ENCODE results near the gene AGAP1.

AGAP1 gene

DNA sequence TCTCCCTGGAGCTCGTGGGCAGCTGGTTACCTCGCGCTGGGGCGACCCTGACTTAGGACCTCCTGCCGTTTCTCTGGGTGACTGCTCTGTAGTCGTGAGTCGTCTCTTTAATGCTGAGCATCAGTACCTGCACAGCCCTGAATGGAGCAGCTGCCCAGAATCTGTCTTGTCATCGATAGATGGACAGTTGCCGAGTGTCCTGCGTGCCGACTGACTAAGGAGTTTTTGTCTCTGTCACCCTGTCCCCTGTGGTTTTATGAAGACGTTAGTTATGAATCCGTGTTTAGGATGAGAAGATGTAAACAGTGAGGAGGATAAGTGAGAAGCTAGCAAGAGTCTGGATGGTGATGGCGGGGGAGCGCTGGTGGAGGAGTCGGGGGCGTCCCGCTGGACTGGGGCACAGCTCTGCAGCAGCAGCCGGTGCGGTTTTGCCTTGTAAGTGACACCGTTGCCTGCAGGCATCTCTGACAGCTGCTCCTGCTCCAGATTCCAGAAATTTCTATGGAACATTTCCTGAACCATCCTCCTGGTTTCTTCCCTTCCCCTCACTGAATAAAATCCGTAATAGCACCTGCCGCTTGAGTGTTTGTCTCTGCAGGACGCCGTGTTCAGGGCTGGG, 13.3 kb downstream of the AGAP1 start:
- FAIRE-seq: no peak
- no peak for DNase-seq (ENCODE audit: insufficient read length, low spot score)

DNA sequence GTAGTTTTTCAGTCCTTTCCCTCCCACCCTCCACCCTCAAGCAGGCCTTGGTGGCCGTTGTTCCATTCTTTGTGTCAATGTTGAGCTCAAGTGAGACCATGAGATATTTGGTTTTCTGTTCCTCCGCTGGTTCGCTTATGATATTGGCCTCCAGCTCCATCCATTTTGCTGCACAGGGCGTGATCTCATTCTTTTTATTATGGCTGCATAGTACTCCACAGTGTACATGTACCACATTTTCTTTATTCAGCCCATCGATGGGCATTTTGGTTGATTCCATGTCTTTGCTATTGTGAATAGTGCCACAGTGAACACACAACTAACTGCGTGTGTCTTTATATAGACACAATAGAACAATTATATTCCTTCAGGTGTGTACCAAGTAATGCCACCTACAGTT, 14.1 kb downstream of the AGAP1 start:
- FAIRE-seq: no peak
- no peak for DNase-seq (ENCODE audit: insufficient read length, low spot score)

DNA sequence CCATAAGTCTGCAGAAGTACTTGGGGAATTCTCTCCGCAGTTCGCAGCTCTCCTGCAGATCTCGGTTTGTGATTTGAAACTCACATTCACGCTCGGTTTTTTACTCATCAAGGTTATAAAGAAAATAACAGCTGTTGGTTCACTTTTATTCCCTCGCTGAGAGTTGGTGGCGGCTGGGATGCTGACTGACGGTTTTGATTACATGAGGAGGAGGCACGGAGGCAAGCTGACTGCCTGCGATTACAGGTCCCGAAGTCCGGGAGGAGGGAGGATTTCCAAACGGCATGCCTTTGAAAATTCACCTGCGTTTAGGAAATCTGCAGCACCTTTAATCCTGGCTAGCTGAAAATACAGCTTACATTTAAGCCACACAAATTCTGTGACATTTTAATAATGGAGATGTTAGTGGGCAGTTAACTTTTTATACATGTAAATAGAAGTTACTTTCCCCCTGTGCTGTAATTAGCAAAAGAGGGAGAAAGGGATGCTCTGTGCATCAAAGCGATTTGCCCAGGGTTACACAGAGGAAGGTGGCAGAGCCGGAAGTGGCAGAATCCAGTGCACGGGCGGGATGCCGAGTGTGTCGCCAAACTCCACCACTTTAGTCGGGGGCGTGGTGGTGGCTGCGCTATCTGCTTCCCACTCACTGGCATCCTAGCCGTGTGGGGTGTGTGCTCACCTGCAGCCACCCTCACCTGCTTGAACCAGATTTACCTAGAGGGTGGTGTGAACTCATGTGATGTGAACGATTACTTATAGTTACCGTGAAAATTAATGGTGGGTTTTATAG, 14.7 kb downstream of the AGAP1 start:
- FAIRE-seq (no peak), DNase-seq (ENCODE audit: insufficient read length, low spot score) (no peak)

DNA sequence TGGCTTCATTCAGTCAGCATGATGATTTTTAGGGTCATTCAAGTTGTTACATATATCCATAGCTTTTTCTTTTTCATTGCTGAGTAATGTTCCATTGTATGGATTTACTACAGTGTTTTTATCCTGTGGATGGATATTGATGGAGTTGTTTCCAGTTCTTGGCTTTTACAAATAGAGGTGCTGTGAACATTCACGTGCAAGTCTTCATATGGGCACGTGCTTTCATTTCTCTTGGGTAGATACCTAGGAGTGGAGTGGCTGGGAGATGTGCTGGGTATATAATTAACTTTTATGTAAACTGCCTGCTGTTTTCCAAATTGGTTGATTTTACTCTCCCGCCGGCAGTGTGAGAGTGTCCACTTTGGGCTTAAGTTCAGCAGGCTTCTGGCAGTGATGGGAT, 16.5 kb downstream of the AGAP1 start:
- DNase-seq (ENCODE audit: insufficient read length, low spot score) (no peak), FAIRE-seq (no peak)

DNA sequence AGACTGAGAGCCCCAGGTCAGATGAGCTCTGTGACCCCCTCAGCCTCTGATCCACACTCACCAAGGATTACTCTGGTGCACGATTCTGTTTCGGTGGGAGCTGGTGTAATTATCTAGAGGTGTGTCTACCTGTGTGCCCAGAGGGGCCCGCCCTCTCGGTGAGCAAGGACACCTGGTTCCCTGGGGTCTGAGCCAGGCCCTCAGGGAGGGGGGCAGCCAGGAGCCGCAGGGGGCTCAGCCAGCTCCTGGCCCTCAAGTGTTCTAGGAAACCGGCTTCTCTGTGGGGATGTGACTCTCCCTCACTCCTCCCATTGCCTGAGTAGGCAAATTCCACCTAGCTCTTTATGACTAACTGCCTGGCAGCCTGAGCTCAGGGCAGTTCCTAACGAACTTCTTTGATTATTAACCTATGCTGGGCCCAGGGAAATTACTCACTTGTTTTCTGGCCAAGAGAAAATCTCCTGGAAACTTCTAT, 17.4 kb downstream of the AGAP1 start:
- DNase-seq (ENCODE audit: insufficient read length, low spot score) (peak; percentile 74), FAIRE-seq (no peak)

DNA sequence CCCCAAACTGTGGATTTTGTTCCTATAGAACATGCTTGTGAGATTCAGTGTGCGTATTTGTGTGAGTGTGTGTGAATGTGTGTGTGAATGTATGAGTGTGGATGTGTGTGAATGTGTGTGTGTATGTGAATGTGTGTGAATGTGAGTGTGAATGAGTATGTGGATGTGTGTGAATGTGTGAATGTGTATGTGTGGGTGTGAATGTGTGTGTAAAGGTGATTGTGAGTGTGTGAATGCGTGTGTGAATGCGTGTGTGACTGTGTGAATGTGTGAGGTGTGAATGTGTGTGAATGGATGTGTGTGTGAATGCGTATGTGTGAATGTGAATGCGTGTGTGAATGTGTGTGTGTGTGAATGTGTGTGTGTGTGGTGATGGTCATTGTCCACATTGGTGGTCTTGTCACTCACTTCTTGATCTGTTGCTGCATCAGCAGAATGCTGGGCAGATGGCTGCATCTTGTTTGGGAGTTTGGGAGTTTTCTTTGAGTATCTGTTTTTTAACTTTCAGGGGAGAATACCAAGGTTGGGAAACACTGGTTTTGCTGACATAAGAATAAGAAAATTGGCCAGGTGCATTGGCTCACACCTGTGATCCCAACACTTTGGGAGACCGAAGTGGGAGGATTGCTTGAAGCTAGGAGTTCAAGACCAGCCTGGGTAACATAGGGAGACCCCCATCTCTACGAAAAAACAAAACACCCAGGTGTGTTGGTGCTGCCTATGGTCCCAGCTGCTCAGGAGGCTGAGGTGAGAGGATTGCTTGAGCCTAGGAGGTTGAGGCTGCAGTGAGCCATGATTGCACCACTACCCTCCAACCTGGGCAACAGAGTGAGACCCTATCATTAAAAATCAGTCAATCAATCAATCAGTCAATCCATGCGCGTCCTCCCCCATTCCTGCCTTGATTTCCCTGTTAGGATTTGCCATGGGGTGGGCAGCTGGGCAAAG, 18.2 kb downstream of the AGAP1 start:
- FAIRE-seq (peak; percentile 91), DNase-seq (ENCODE audit: insufficient read length, low spot score) (no peak)

DNA sequence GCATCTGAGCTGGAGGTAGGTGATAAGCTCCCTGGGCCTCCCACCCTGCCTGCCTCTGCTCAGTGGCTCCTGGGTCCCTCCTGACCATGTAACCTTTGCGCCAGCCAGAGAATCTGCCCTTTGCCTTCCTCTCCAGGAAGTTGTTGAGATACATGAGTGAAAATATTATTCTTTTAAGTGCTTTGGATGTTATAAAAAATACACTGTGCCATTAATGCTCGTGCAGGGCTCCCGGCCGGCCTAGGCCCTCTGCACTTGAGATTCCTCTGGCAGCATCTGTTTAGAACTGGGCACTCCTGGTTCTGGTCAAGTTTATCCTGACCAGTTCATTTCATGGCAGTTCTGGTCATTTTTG, 18.8 kb downstream of the AGAP1 start:
- FAIRE-seq: no peak
- DNase-seq (ENCODE audit: insufficient read length, low spot score): no peak

DNA sequence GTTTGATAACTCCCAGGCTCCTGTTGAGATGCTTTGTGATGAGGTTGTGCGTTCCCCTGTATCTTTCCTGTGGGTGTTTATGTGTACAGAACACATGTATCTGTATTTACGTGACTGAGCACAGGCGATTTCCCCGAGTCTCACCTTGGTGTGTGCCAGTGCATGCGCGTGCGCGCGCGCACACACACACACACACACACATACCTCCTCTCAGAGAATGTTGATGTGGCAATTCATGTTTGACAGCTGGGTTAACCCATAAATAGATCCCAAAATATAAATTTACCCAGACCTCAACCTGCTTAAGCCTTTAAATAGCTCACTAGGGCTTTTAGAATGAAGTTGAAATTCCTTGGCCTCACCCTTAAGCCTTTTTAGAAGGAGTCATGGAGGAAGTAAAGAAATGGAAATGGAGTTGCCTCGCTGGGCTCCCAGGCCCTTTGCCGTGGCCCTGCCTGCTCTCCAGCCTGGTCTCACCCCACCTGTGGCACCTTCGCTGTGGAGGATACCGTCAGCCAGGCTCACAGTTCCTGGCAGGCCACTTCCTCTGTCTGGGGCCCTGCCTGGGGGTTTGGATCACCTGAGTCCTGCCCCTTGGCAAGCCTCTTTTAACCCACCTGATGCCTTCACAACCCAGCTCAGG, 20.3 kb downstream of the AGAP1 start:
- DNase-seq (ENCODE audit: insufficient read length, low spot score) (no peak), FAIRE-seq (no peak)

DNA sequence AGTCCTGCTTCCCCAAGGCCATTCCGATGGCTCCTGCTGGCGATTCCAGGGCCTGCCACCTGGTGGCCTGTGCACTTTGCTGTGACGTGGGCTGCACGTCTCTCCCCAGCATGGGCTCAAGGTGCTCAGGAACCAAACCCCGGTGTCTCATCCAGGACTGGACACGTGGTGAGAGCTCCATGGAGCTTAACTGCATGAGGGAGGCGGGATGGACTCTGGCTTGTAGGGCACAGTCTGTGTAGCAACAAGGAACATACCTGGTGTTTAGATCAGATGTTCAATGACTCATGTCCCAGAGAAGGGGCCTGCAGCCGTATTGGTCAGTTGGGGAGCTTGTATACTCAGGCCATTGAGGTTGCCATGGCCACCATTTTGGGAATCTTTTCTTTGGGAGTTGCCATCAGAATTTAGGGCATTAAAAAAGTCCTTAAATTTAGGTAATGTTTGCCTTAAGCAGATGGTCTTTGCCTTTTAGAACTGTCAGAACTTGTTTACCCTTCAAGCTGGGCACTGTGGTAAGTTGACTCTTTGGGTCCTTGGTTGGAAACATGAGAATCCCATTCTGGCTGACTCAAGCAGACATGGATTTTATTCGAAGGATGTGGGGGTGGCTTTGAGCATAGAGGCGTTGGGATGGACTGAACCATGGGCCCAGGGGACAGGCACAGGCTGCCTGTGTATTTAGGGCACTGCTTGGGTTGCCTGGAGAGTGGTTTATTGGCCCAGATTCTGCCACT, 21.0 kb downstream of the AGAP1 start:
- FAIRE-seq (no peak), DNase-seq (ENCODE audit: insufficient read length, low spot score) (no peak)

DNA sequence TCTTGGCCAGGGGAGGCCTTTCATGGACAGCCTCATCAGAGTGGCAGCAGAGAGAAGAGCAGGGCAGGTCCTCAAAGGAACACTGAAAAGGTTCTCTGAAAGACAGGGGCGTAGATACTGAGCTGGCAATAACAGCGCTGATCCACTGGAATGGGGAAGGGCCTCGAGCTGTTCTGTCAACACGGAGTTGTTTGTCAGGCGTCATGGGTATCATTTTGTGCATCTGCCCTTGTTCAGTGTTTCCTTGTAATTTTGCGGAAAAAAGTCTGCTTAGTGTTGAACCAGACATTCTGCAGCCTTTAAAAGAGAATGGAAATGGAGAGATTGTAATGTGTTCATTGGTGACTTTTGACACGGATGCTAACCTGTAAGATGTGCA, 21.5 kb downstream of the AGAP1 start:
- DNase-seq (ENCODE audit: insufficient read length, low spot score) (no peak), FAIRE-seq (no peak)

DNA sequence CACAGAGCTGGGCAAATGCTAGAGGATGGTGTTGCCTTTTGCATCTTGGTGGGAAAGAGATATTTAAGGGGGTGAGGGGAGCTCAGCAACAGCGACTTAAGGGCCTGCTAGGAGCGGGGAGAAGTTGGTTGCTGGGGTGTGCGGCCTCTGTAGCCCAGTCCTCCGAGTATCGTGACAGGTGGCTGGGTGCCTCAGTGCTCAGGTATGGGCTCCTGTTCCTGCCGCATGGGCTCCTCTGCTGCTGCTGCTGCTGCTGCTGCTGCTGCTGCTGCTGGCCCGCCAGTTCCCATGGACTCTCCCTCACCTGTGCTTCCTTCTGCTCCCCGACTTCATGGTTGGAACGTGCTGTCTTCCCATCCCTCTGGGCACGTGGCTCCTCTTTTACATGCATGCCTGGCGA, 22.0 kb downstream of the AGAP1 start:
- DNase-seq (ENCODE audit: insufficient read length, low spot score): no peak
- no peak for FAIRE-seq

DNA sequence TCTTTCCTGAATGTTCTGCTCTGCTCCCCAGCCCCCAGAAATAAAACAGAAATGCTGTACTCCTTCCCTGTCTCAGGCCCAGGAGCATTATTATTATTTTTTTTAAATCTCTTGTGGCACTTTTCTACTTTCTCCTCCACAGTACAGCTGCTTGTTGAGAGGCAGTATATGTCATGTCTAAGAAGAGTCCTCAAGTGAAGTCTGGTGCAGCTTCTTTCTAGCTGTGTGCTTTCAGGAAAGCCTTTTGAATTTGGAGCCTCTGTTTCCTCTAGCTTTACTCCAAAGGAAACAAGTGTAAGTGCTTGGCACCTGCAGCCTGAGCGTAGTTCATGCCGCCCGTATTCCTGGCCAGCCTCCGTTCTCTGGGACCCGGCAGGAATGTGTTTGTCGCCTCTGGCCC, 22.4 kb downstream of the AGAP1 start:
- FAIRE-seq: no peak

DNA sequence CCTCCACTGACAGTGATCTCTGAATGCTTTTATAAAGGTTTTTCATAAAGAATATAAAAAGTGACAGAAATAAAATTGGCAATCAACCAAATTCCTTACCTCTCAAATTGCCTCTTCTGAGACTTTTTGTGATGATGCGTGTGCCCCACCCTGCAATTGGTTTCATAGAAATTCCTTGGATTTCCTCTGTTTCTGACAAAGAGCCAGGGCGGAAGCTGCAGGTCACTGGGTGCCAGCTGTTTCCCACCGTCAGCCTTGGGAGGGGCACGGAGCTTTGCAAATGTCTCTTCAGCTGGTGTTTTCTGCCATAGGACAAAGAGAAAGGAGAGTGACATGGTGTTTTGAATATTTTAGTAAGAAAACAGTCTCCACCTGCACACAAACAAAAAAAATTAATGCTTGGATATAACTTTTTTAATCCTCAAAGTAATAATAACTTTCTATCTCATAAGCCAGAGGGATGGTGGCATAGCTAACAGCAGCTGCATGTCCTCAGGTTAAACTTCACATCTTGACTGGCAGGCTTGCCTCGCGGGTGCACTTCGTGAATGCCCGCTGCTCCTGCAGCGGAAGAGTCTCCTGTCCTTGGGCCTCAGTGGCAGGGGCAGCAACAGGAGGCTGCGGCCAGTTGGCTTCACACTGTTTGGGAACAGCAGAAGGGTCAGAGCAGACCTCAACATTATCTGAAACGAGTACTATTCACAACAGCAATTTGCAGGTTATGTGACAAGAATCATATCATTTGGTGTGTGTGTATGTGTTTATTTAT, 24.7 kb downstream of the AGAP1 start:
- no peak for DNase-seq (ENCODE audit: insufficient read length, low spot score)
- FAIRE-seq: peak; percentile 26

More for the DNA sequence above, 22.4 kb downstream of the AGAP1 start:
- no peak for DNase-seq (ENCODE audit: insufficient read length, low spot score)

DNA sequence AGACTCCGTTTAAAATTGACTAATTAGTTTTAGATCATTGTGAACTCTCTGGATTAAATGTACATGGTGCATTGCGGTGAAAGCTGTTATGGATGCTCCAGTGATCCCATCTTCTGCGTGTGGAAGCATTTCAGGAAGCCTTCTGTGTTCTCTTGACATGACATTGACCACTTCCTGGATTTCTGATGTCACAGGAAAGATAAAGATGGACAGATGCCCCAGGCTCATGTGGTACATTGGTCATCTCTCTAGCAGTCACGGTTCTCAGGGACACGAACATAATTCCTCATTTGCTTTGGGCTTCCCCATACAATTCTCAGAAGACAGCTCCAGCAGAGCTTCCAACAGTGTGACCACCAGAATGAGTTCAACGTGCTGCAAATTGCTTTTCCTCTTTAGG, 26.9 kb downstream of the AGAP1 start:
- DNase-seq (ENCODE audit: insufficient read length, low spot score): no peak
- no peak for FAIRE-seq

DNA sequence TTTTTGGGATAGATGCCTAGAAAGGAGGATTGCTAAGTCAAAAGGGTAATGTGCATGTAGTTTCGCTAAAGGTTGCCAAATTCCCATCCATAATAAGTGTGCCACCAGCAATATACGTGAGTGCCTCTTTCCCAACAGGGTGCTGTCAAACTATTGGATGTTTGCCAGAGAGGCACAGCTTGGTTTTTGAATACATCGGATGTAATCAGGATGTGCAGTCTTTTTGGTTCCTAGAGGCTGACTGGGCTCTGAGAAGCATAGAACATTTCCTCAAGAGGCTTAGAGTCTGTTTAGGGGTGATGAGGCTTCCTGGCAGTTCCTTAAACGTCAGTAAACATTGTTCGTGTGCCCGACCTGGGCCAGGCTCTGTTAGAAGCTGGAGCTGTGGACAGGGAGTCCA, 28.0 kb downstream of the AGAP1 start:
- DNase-seq (ENCODE audit: insufficient read length, low spot score): no peak
- FAIRE-seq: no peak

DNA sequence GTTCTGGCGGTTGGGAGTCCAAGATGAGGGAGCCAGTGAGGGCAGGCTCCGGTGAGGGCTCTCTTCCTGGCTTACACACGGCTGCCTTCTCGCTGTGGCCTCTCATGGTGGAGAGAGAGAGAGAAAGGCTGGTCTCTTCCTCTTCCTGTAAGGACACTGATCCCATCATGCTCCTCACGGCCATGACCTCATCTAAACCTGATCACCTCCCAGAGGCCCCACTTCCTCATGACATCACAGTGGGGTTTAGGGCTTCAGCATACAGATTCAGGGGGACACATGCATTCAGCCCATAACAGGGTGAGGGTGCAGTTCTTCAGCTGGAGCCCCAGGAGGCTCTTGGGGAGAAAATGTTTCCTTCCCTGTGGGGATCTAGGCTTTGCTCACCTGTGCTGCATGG, 29.2 kb downstream of the AGAP1 start:
- DNase-seq (ENCODE audit: insufficient read length, low spot score) (no peak), FAIRE-seq (no peak)

DNA sequence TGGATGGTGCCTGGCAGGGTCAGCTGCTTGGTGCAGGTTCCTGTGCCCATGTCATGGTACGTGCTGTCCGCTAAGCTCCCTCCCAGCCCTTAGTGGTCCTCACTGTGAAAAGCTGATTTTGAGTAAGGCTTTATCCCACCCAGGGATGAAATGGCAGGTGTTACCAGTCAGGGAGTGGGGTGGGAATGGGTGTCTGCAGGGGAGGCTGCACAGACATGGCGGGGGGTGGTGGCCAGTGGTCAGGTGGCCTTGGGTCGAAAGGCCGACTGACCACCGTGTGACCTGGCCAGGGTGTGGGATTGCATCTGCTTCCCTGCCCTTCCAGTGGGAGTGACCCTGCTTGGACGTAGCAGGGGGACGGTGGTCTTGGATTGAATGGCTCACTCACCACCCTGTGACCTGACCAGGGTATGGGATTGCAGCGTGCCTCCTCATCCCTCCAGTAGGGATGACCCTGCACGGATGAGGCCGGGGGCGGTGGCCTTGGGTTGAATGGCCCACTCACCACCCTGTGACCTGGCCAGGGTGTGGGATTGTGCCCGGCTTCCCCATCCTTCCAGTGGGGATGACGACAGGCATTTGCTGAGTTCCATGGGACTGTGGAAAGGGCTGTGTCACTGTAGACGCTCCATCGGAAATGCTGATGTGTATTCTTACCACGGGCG, 29.8 kb downstream of the AGAP1 start:
- peak; percentile 54 for FAIRE-seq
- DNase-seq (ENCODE audit: insufficient read length, low spot score): no peak

DNA sequence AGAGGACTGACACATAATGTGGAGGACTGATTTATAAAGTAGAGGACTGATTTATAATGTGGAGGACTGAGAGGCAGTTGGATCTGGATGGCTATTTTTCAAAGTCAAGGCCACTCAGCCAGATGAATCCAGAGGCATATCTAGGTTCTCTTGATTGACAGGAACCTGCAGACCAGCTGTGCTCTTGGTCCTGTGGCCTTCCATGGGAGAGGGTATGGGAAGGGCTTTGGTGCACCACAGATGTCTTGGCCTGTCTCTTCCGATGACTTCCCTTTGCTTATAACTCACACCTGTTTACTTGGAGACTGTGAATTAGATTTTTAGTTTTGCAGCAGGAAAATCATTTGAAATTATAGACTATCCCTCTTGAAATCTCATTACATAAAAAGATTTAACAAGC, 32.3 kb downstream of the AGAP1 start:
- no peak for DNase-seq (ENCODE audit: insufficient read length, low spot score)
- no peak for FAIRE-seq
